GM21723 (cell line): ENCODE results near the gene C1S.

Experiments used
- ATAC-seq: cut with Tn5 transposase; IDR thresholded peaks from one replicate; pipeline ENCODE4 v1.9.1; 2021; ENCODE audit warnings: mild to moderate bottlenecking, moderate library complexity; ENCODE audit not compliant: unreplicated experiment

Gene C1S

GRCh38 chr12:7075518-7075917, 15.0 kb downstream of the C1S start:
- no peak for ATAC-seq

DNA sequence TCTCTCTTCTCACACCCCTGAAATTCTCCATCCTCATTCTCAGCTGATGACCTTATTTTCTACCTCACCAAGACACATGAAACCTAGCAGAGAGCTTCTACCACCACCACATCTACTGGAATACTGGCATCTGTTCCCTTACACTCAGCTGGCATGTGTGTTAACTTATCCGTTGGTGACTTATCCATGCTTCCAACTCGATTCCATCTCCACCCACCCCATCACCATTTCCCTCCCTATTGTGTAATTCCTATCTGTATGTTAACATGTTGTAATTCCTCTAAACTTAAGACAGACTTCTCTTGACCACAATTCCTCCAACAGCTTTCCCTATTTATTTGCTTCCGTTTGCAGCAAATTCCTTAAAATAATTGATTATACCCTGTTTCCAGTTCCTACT, 15.4 kb downstream of the C1S start:
- ATAC-seq, result no peak

DNA sequence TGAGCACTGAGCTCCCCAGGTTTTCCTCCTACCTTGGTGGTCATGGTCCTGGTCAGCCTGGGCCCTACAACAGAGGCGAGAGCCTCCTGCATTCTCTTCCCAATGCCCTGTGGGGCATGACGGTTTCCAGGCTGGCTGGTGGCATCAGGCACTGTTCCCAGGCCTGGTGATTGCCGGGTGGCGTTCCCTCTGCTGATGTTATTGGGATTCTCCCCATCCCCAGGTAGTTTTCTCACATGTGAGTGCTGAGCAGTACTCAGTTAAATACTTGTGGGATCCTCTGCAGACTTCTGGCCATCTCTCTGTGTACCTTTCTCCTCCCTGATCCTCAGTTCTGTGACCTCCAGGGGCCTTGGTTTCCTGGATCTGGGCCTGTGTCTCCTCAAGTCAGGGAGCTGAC, 16.0 kb downstream of the C1S start:
- ATAC-seq, result no peak

DNA sequence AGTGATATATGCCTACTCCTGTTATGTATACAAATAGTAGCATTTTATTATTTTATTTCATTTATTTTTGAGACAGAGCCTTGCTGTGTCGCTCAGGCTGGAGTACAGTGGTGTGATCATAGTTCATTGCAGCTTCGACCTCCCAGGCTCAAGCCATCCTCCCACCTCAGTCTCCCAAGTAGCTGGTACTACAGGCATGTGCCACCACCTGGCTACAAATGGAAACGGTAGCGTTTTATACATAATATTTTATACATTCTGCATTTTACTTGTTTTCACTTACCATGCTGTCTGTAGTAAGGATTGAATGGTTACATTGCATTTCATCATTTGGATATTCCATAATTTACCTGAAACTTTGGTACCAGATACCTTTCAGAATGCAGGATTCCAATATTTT, 17.6 kb downstream of the C1S start:
- ATAC-seq, result no peak

DNA sequence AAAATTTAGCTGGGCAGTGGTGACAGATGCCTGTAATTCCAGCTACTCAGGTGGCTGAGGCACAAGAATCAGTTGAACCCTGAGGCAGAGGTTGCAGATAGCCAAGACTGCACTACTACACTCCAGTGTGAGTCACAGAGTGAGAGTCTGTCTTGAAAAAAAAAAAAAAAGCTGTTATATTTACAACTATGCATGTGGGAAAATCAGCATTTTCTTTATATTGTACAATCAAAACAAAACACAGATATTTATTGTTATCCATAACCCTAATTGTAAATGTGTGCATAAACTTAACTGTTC, 19.3 kb downstream of the C1S start:
- no peak for ATAC-seq

DNA sequence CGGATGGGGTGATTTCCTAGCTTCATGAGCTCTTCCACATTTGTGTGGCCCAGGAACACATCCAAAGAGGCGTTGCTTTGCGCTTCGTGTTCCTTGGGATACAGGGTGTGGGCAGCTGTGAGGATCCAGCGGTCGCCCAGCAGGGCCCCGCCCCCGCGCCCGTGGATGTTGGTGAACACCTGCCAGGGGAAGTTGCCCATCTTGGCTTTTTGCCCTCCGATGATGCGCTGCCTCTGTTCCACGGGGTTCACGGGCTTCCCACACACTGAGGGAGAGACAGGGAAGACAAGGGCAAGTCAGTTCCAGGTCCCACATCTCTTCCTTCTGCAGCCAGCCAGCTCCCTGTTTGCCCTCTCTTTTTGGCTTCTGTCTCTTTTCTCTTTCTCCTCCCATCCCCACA, 20.5 kb downstream of the C1S start:
- no peak for ATAC-seq

- no peak for ATAC-seq
These were observed 22.6 kb downstream of the C1S start for GRCh38 chr12:7083125-7083524.

- no peak for ATAC-seq
These were observed 28.8 kb downstream of the C1S start for GRCh38 chr12:7089196-7089871.

- no peak for ATAC-seq
These were observed 29.9 kb downstream of the C1S start for GRCh38 chr12:7090222-7090998.

DNA sequence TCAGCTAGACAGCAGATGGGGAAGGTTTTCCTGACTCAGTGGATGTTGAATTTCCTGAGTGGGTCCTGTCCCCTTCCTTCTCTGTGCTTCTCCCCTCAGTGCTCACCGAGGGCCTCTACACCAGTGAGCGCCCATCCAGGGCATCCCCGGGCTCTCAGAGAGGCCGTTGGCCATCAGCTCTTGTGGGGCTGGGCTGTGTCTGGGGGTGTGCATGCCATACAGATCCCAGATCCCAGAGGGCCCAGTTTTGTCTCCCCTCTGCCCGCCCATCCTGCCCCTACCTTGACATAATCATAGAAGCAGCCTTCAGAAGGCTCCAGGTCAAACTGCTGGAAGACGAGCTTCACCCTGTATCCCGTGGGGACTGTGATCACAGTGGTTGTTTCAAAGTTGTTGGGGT, 30.7 kb downstream of the C1S start:
- no peak for ATAC-seq

DNA sequence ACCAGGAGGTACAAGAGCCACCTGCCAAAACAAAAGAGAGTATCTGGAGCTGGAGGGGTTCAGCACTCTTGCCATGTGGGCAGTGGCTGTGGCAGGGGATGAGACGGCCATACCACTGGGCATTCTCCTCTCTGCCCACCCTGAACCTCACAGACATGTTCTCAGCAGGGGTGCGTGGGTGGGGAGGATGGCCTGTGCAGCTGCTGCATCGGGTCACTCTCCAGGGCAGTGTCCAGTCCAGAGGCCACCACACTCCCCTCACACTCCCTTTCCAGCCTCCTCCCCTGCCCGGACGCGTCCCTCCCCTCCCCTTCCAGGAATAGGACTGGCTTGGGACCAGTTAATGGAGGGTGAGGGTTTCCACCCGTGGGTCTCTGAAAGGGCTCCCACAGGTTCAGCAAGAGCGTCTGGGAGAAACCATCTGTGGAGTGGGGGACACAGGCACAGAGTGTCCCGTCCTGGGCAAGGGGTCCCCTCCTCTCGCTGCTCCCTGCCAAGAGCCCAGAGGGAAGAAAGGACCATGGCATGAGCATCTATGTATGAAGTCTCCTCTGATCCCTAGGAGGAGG, 31.2 kb downstream of the C1S start:
- ATAC-seq, result no peak

- ATAC-seq, result no peak
These were observed 31.9 kb downstream of the C1S start, which contains the start of gene C1R for GRCh38 chr12:7092229-7092985. Gene C1R (minus strand): TSS chr12:7092445. CDS start chr12:7092388, 57 bp downstream.

DNA sequence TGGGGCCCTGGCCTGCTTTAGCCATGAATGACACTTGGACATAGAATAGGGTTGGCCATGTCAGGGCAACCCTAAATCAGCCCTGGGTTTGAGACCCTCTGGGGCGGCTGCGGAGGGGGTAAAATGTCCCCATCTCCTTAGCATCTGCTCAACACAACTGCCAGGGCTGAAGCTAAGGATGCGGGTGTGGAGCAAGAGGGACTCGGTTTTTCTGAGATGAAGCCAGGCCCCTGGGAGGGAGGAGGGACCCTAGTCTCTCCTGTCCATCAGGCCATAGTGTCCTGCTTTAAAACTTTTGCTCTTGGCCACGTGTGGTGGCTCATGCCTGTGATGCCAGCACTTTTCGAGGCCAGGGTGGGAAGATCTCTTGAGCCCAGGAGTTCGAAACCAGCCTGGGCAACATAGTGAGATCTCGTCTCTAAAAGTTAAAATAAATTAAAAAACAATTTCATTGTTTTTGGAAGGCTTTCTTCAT, 32.5 kb downstream of the C1S start:
- ATAC-seq, result no peak

DNA sequence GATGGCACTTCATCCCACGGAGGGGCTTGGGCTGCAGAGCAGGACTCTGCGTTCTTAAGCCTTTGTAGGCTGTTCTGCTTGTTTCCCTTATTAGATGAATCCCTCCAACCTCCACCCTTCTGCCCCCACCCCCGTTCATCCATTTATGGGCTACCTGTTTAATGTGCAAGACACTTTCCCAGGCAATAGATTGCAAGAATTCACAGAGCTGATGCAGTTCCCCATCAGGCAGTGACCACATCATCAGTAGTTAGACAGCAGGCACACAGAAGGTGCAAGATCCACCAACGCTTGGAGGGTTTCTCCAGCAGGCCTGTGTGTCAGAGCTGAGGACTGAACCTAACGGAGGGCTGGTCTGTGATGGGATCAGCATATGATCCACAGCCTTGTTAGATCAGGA, 33.0 kb downstream of the C1S start:
- ATAC-seq, result no peak

DNA sequence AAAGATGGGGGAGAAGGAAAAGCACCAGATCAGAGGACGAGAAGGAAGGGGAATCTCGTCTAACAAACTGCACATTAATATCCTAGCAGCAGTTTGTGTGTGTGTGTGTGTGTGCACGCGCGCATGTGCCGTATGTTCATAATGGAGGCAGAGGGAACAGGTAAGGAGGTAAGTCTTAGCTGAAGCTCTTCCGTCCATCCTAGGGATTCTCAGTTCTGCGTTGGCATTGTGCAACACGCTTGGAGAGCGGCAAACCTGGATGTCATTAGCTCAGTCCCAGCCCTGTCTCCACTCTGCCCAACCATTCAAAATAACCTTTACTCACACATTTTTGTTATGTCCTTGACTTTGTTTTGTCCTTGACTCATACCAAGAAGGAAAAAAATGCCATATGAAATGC, 33.4 kb downstream of the C1S start:
- no peak for ATAC-seq

DNA sequence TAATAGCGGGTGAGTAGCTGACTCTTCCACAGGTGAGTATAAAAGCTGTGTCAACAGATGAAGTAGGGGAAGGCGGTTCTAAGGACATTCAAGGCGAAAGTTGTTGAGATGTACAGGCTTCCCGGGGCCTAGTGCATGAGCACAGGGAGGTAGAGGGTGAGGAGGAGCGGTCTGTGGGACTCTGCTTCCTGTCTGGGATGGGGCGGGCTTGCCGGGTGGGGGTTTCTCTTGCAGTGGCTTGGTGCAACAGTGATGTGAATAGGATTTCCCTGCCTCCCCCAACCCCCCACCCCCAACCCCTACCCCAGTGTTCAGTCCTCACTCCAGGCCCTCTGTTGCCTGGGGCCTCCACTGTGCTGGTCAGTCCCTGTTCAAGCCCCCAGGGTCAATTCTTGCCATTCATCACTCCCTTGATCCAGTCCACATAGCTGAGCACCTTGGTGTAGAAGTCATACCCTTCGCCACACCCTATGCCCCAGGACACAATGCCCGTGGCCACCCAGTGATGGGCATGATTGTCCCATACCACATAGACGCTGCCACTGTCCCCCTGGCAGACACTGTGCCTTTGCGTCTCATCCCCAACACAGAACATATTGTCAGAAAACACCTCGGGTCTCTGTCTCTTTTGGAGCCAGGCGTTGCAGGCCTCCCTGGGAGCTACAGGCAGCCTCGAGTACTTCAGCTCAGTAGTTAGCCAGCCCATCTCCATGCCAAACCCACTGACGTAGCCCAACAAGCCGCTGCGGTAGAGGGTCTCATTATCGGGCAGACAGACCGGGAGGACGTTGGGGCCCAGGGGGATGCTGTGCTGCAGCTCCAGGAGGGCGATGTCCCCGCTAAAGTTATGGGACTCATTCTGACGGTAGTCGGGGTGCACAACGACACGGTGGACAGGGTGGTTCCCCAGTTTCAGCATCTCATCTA, 35.8 kb downstream of the C1S start:
- no peak for ATAC-seq

DNA sequence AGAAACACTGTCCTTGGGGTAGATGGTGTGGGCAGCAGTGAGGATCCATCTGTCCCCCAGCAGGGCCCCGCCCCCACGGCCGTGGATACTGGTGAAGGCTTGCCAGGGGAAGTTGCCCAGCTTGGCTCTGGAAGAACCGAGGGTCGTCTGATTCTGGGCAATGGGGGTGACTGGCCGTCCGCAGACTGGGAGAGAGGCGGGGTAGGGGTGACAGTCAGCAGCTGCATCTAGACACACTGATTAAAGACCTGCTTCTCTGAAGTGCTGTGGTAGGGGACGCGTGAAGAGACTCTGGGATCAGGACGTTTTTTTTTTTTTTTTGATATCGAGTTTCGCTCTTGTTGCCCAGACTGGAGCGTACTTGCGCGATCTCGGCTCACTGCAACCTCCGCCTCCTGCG, 36.5 kb downstream of the C1S start:
- no peak for ATAC-seq

DNA sequence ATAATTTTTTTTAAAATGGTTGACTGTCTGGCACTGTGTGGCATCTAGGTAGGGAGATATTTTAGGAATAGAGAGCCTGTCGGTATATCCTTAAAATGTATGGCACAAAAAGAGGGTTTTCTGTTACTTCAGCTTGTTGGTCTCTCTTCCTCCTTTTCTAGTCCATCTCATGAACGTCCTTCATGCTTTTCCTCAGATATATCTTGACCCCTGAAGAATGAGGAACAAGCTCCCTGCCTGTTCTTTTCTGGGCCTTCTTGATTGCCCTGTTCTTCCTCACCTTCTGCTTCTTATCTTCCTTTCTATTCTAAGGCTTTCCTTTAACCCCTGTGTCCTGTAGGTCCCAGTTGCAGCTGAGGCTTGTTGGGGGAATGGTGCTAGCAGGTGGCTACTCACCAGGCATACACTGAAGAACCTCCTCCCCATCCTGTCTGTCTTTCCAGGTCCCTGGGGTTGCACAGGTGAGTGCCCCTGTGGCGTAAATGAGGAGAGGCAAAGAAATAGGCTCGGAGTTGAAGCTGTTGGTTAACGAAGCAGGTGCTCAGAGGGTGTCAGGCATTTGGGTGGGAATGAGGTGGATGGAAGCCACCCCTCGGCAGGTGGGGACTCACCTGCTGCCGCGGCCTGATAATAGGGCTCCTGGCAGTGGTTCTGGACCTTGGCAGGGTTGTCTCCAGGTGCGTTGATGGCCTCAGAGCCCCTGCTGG, 38.9 kb downstream of the C1S start:
- no peak for ATAC-seq

- ATAC-seq, result no peak
These were observed 39.7 kb downstream of the C1S start for GRCh38 chr12:7100239-7100638.
